ENCODE data around the gene MS4A1.
"Not testable (repeated sequence)": the region's sequence is repeated elsewhere in the genome, so short reads cannot be mapped to it uniquely, and the experiment has no call there.

Gene MS4A1

GRCh38 chr11:60504219-60504905, 48.7 kb downstream of the MS4A1 start:
- no peak for DNase-seq

- not testable (repeated sequence) for DNase-seq
Observed at GRCh38 chr11:60509609-60510008, 54.0 kb downstream of the MS4A1 start.

DNA sequence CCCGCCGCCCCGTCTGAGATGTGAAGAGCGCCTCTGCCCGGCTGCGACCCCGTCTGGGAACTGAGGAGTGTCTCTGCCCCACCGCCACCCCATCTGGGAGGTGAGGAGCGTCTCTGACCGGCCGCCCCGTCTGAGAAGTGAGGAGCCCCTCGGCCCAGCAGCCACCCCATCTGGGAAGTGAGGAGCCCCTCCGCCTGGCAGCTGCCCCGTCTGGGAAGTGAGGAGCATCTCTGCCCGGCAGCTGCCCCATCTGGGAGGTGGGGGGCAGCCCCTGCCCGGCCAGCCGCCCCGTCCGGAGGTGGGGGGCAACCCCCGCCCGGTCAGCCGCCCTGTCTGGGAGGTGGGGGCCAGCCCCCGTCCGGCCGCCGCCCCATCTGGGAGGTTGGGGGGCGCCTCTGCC, 54.6 kb downstream of the MS4A1 start:
- DNase-seq: not testable (repeated sequence)

DNA sequence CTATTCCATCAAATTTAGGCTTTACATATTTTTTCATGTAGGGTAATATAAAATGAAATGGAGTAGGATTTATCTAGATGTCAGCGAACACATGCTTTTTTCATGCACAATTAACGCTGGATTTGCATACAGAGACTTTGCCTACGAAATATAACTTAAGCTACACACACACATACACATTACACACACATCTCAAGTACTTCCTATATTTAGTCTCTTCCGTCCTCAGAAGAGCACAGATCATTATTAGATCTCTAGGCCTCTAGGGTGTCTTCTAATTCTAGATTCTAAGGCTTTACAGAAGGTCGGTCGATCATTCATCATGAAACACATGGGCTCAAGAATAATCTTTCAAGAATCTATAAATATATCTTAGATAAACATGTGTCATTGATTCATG, 55.7 kb downstream of the MS4A1 start:
- no peak for DNase-seq

- DNase-seq: no peak
Observed at GRCh38 chr11:60512651-60513225, 57.1 kb downstream of the MS4A1 start.

DNA sequence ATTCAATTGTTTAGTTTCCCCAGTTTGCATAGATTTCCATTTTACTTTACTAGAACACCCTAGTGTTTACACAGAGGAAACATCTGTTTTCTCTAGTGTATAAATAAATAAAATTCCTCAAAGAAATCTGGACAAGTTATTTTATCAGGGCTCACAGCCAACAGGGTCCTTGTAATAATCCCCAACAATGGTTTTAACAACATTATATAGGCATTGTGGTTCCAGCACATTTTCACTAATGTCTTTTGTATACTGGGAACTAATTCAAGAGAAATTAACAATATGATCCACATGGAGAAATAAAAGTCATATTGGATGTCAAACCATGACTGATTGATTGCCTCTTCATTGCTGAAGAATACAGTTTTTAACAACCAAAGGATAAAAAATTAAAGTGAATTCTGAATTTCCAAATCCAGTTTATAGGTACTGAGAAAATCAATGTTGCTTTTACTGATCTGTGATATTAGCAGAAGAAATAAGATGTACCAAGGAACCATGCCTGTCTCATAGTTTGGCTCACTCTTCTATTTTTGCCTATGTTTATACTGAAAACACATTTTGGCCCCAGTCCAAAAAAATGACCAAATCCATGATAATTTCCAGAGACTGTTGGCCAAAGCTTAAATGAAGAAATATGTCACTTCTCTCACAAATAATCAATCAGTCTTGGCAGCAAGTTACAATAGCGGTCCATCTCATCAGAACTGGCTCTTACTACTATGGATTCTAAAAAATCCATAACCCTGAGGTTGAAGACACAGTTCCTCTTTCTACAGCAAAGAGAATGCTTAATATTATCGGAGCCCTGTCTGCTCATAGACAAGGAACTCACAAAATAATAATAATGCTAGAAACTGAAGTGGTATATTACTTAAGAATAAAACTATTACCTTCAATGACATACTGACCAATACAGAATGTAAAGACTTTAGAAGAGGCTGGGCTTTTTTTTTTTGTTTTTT, 58.1 kb downstream of the MS4A1 start:
- no peak for DNase-seq

DNA sequence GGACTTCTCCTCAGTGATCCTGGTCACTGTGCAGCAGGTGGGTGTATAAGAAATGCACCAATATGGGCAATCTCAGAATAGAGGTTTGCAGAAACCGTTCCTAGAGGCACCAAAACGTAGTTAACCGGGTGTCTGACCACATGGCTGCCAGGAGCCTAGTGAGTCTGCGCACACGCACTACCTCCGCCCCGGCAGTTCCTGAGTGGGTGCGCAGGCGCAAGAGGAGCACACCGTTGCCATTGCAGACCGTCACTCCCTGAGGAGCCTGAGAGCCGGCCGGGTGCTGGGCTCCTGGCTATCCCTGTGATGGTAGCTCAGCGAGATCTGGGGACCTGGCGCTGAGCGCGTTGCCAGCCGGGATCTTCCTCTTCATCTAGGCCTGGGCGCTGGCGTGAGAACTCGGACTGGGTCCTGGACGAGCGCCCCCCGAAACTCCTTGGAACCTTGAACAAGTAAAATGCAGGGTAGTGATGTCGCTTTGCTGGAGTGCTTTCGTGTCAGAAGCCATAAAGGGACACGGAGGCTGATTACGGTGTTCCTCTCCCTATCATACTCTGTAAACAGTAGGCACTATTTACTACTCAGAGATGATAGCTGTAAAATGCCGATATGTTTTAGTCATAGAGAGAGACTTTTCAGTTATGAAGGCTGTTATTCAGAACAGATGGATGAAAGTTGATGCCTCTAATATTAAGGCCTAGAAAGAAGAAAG, 59.7 kb downstream of the MS4A1 start, which contains the start of gene MS4A13:
TSS of gene MS4A13 (plus strand) at position 249 of the 712 bp plus-strand sequence. CDS start 2,692 bp downstream, outside the sequence.
- no peak for DNase-seq

All from cerebellar nuclear complex (tissue), 1 donor.